Liver (tissue), 9 donors: Measurements from ENCODE around the gene ATP6V0E1. TPM values are rescaled to one million over a fixed set of nuclear protein-coding genes. Genes with fewer than 3 reads are reported as not detected.

Experiments used
- DNase-seq: peaks from one replicate; pipeline ENCODE4 v3.0.0-alpha.2; 2017; ENCODE audit warnings: low spot score
- H3K27ac ChIP-seq, 2 donors: one replicate each; pipeline ENCODE4 v1.7.0; 2013; ENCODE audit warnings: inconsistent platforms in 2 of 2, low read length in 2 of 2, control low read depth in 1 of 2, low read depth in 1 of 2, mild to moderate bottlenecking in 1 of 2
- H3K27me3 ChIP-seq, 4 donors: one replicate each; pipeline versions ENCODE4 v1.6.1 to v1.7.0; 2013; ENCODE audit warnings: low read length in 3 of 4, inconsistent platforms in 1 of 4, mild to moderate bottlenecking in 1 of 4, moderate library complexity in 1 of 4; ENCODE audit not compliant: control insufficient read depth in 4 of 4, insufficient read depth in 4 of 4
- H3K36me3 ChIP-seq, 4 donors: one replicate each; pipeline versions ENCODE4 v1.6.1 to v1.7.0; 2013; ENCODE audit warnings: low read length in 3 of 4, mild to moderate bottlenecking in 3 of 4, low read depth in 1 of 4, moderate library complexity in 1 of 4; ENCODE audit not compliant: control insufficient read depth in 4 of 4, insufficient read depth in 3 of 4
- H3K4me1 ChIP-seq, 4 donors: one replicate each; pipeline versions ENCODE4 v1.6.1 to v1.7.0; 2013; ENCODE audit warnings: low read length in 3 of 4, mild to moderate bottlenecking in 3 of 4, moderate library complexity in 1 of 4; ENCODE audit not compliant: control insufficient read depth in 4 of 4, insufficient read depth in 4 of 4
- H3K4me3 ChIP-seq, 3 donors: one replicate each; pipeline versions ENCODE4 v1.6.1 to v1.7.0; 2013; ENCODE audit warnings: low read length in 3 of 3, control low read depth in 1 of 3, low read depth in 1 of 3, mild to moderate bottlenecking in 1 of 3
- H3K9ac ChIP-seq, 2 donors: one replicate each; pipeline ENCODE4 v1.7.0; 2013; ENCODE audit warnings: low read length in 2 of 2, mild to moderate bottlenecking in 2 of 2, moderate library complexity in 2 of 2, control low read depth in 1 of 2, low read depth in 1 of 2
- H3K9me3 ChIP-seq, 4 donors: one replicate each; pipeline versions ENCODE4 v1.6.1 to v1.7.0; 2013; ENCODE audit warnings: low read length in 3 of 4; ENCODE audit not compliant: control insufficient read depth in 4 of 4
- EGR1 ChIP-seq, 2 donors: IDR thresholded peaks; 2 replicates each; pipeline ENCODE4 v1.6.1; 2016 to 2018; ENCODE audit warnings: antibody characterized with exemption in 2 of 2, low read depth in 2 of 2
- FOXA1 ChIP-seq: IDR thresholded peaks from 2 replicates; pipeline ENCODE4 v1.6.1; 2016; ENCODE audit warnings: antibody characterized with exemption
- FOXA2 ChIP-seq: IDR thresholded peaks from 2 replicates; pipeline ENCODE4 v1.6.1; 2016; ENCODE audit warnings: antibody characterized with exemption
- GABPA ChIP-seq, 2 donors: IDR thresholded peaks in 1 of 2; conservative IDR thresholded peaks in 1 of 2; 2 replicates each; pipeline ENCODE4 v1.6.1; 2016; ENCODE audit warnings: antibody characterized with exemption in 2 of 2, mild to moderate bottlenecking in 1 of 2, moderate library complexity in 1 of 2
- HNF4A ChIP-seq, 2 donors: conservative IDR thresholded peaks; 2 replicates each; pipeline ENCODE4 v1.6.1; 2016; ENCODE audit warnings: antibody characterized with exemption in 2 of 2, mild to moderate bottlenecking in 2 of 2
- HNF4G ChIP-seq: IDR thresholded peaks from 2 replicates; pipeline ENCODE4 v1.6.1; 2016; ENCODE audit warnings: antibody characterized with exemption
- JUND ChIP-seq, 2 donors: IDR thresholded peaks; 2 replicates each; pipeline ENCODE4 v1.6.1; 2016; ENCODE audit warnings: antibody characterized with exemption in 2 of 2
- RAD21 ChIP-seq, 2 donors: IDR thresholded peaks; 2 replicates each; pipeline ENCODE4 v1.6.1; 2016; ENCODE audit warnings: antibody characterized with exemption in 2 of 2, mild to moderate bottlenecking in 2 of 2
- RXRA ChIP-seq, 2 donors: IDR thresholded peaks; 2 replicates each; pipeline ENCODE4 v1.6.1; 2017 to 2018; ENCODE audit warnings: antibody characterized with exemption in 2 of 2, mild to moderate bottlenecking in 1 of 2
- SP1 ChIP-seq: IDR thresholded peaks from 2 replicates; pipeline ENCODE4 v1.6.1; 2018; ENCODE audit warnings: antibody characterized with exemption, mild to moderate bottlenecking
- TAF1 ChIP-seq: conservative IDR thresholded peaks from 2 replicates; pipeline ENCODE4 v1.6.1; 2016; ENCODE audit warnings: antibody characterized with exemption, mild to moderate bottlenecking
- YY1 ChIP-seq: IDR thresholded peaks from 2 replicates; pipeline ENCODE4 v1.6.1; 2016; ENCODE audit warnings: antibody characterized with exemption, mild to moderate bottlenecking
- WGBS: extraction: QIAGEN DNeasy Blood & Tissue Kit; methylation state at CpG from one replicate; pipeline ENCODE4 v1.1.7; 2013; 5-methylcytosine and 5-hydroxymethylcytosine counted together
- polyA plus RNA-seq, 2 donors: library from polyadenylated mRNA; stranded (reverse) in 1 of 2; unstranded in 1 of 2; fragments of 200-250 nt in 1 of 2; fragments of >200 nt in 1 of 2; fragmentation: Nextera tagmentation in 1 of 2; extraction: Ambion mirVana in 1 of 2; gene quantifications; one replicate each; pipeline versions ENCODE4 v1.2.1 to v1.2.3, GENCODE V29; 2013 to 2015
- total RNA-seq, 2 donors: library from RNA; depleted of rRNA; stranded (reverse); fragments of >200 nt; gene quantifications; one replicate each; pipeline ENCODE4 v1.2.3, GENCODE V29; 2014
- TF ChIP-seq, protein P1 (sequence below): IDR thresholded peaks from 2 replicates; pipeline ENCODE4 v1.6.1; 2016; ENCODE audit warnings: antibody characterized with exemption
- TF ChIP-seq, protein P2 (sequence below): fragments of 150-350 bp; IDR thresholded peaks from 2 replicates; pipeline ENCODE4 v1.5.1; 2017; ENCODE audit warnings: improper control_type of control experiment, low read depth, low read length; ENCODE audit not compliant: missing input control
- TF ChIP-seq, protein P3 (sequence below): IDR thresholded peaks from 2 replicates; pipeline ENCODE4 v1.6.1; 2016; ENCODE audit warnings: antibody characterized with exemption
- TF ChIP-seq, protein P4 (sequence below): IDR thresholded peaks from 2 replicates; pipeline ENCODE4 v1.6.1; 2016; ENCODE audit warnings: antibody characterized with exemption, mild to moderate bottlenecking
- TF ChIP-seq, protein P5 (sequence below): IDR thresholded peaks from 2 replicates; pipeline ENCODE4 v1.6.1; 2016; ENCODE audit warnings: antibody characterized with exemption
- donor health status: healthy.
- donor health status: healthy.
- donor health status: healthy.
- donor health status: healthy.
- donor health status: healthy.

Gene ATP6V0E1
- total and polyA plus RNA-seq, 4 donors, result 56.6 to 396 (median 111) TPM

DNA sequence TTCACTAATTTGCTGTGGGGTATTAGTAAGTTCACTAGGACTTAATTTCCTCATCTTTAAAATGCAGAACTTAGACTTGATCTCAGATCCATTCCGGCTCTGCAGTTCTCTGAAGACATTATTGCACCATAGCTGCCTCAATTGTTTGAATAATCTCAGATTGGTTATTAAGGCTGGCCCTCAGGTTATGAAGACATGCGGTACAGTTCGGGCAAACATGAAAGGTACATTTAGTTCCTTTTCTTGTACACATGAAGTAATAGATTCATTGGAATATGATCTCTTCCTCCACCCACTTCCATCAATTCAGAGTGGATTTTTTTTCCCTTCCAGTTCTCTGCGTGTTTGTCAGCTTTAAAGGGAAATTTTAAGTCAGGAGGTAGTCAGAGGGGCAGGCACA lies 28.0 kb downstream of the ATP6V0E1 start:
- 30% methylated on average over 4 of the region's 4 CpGs for WGBS
- H3K36me3 ChIP-seq, result no peaks in the 10 kb centered on the region
- TF ChIP-seq TAF1 (no peak), HNF4A (conservative IDR thresholded peaks at IDR 0.05) (peak in 1 of 2 donors; percentile 20), HNF4G (no peak), JUND (IDR thresholded peaks at IDR 0.05) (no peak), RXRA (IDR thresholded peaks at IDR 0.05) (peak in 1 of 2 donors; percentile 7), YY1 (no peak), FOXA1 (no peak), EGR1 (IDR thresholded peaks at IDR 0.05; ENCODE audit: low read depth in 2 of 2) (no peak), FOXA2 (no peak), SP1 (no peak), GABPA (IDR thresholded peaks at IDR 0.05 in 1 of 2, conservative IDR thresholded peaks at IDR 0.05 in 1 of 2) (no peak)
- TF ChIP-seq, protein P1, sequence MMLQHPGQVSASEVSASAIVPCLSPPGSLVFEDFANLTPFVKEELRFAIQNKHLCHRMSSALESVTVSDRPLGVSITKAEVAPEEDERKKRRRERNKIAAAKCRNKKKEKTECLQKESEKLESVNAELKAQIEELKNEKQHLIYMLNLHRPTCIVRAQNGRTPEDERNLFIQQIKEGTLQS, result no peak
- TF ChIP-seq, protein P2, sequence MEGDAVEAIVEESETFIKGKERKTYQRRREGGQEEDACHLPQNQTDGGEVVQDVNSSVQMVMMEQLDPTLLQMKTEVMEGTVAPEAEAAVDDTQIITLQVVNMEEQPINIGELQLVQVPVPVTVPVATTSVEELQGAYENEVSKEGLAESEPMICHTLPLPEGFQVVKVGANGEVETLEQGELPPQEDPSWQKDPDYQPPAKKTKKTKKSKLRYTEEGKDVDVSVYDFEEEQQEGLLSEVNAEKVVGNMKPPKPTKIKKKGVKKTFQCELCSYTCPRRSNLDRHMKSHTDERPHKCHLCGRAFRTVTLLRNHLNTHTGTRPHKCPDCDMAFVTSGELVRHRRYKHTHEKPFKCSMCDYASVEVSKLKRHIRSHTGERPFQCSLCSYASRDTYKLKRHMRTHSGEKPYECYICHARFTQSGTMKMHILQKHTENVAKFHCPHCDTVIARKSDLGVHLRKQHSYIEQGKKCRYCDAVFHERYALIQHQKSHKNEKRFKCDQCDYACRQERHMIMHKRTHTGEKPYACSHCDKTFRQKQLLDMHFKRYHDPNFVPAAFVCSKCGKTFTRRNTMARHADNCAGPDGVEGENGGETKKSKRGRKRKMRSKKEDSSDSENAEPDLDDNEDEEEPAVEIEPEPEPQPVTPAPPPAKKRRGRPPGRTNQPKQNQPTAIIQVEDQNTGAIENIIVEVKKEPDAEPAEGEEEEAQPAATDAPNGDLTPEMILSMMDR, result no peak
- TF ChIP-seq, protein P3, sequence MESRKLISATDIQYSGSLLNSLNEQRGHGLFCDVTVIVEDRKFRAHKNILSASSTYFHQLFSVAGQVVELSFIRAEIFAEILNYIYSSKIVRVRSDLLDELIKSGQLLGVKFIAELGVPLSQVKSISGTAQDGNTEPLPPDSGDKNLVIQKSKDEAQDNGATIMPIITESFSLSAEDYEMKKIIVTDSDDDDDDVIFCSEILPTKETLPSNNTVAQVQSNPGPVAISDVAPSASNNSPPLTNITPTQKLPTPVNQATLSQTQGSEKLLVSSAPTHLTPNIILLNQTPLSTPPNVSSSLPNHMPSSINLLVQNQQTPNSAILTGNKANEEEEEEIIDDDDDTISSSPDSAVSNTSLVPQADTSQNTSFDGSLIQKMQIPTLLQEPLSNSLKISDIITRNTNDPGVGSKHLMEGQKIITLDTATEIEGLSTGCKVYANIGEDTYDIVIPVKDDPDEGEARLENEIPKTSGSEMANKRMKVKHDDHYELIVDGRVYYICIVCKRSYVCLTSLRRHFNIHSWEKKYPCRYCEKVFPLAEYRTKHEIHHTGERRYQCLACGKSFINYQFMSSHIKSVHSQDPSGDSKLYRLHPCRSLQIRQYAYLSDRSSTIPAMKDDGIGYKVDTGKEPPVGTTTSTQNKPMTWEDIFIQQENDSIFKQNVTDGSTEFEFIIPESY, result no peak
- TF ChIP-seq, protein P4, sequence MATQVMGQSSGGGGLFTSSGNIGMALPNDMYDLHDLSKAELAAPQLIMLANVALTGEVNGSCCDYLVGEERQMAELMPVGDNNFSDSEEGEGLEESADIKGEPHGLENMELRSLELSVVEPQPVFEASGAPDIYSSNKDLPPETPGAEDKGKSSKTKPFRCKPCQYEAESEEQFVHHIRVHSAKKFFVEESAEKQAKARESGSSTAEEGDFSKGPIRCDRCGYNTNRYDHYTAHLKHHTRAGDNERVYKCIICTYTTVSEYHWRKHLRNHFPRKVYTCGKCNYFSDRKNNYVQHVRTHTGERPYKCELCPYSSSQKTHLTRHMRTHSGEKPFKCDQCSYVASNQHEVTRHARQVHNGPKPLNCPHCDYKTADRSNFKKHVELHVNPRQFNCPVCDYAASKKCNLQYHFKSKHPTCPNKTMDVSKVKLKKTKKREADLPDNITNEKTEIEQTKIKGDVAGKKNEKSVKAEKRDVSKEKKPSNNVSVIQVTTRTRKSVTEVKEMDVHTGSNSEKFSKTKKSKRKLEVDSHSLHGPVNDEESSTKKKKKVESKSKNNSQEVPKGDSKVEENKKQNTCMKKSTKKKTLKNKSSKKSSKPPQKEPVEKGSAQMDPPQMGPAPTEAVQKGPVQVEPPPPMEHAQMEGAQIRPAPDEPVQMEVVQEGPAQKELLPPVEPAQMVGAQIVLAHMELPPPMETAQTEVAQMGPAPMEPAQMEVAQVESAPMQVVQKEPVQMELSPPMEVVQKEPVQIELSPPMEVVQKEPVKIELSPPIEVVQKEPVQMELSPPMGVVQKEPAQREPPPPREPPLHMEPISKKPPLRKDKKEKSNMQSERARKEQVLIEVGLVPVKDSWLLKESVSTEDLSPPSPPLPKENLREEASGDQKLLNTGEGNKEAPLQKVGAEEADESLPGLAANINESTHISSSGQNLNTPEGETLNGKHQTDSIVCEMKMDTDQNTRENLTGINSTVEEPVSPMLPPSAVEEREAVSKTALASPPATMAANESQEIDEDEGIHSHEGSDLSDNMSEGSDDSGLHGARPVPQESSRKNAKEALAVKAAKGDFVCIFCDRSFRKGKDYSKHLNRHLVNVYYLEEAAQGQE, result no peak
- TF ChIP-seq, protein P5, sequence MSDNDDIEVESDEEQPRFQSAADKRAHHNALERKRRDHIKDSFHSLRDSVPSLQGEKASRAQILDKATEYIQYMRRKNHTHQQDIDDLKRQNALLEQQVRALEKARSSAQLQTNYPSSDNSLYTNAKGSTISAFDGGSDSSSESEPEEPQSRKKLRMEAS, result no peak
- DNase-seq, result no peak
- no peaks in the 10 kb centered on the region for H3K27me3 ChIP-seq
- H3K27ac ChIP-seq, result no peak overlapping the region
- H3K9me3 ChIP-seq, result no peaks in the 10 kb centered on the region
- H3K4me3 ChIP-seq, result no peak overlapping the region
- peaks cover 6 to 22% (median 15%) of the 10 kb centered on the region in 4 donors for H3K4me1 ChIP-seq
- H3K9ac ChIP-seq, result no peak overlapping the region

DNA sequence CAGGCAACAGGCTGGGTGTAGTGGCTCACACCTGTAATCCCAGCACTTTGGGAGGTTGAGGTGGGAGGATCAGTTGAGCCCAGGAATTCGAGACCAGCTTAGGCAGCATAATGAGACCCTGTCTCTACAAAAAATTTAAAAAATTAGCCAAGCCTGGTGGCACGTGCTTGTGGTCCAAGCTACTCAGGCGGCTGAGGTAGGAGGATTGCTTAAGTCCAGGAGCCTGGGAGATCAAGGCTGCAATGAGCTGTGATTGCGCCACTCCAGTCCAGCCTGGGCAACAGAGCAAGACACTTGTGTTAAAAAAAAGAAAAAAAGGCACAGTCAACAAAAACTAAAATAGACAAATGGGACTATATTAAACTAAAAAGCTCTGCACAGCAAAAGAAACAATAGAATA lies 29.3 kb downstream of the ATP6V0E1 start:
- H3K4me1 ChIP-seq, result peaks cover 7 to 23% (median 16%) of the 10 kb centered on the region in 4 donors
- H3K27me3 ChIP-seq, result no peaks in the 10 kb centered on the region
- DNase-seq, result no peak
- TF ChIP-seq RAD21 (IDR thresholded peaks at IDR 0.05) (no peak), HNF4A (conservative IDR thresholded peaks at IDR 0.05) (peak in 1 of 2 donors; percentile 16), EGR1 (IDR thresholded peaks at IDR 0.05; ENCODE audit: low read depth in 2 of 2) (no peak)
- H3K9me3 ChIP-seq, result no peaks in the 10 kb centered on the region
- H3K36me3 ChIP-seq, result no peaks in the 10 kb centered on the region
- H3K27ac ChIP-seq, result no peak overlapping the region
- H3K4me3 ChIP-seq, result no peak overlapping the region
- H3K9ac ChIP-seq, result no peak overlapping the region
- 74% methylated on average over 4 of the region's 4 CpGs for WGBS
